Cardiac atrium fibroblast (primary cell): ENCODE results near the gene FKBP5. TPM values are rescaled to one million over a fixed set of nuclear protein-coding genes. Genes with fewer than 3 reads are reported as not detected.

Experiments
- total RNA-seq: library from RNA; depleted of rRNA; stranded (reverse); fragments of >200 nt; gene quantifications from 2 replicates; pipeline ENCODE4 v1.2.3, GENCODE V29; 2015

FKBP5 gene
- total RNA-seq, result 121 and 150 TPM in 2 replicates

DNA sequence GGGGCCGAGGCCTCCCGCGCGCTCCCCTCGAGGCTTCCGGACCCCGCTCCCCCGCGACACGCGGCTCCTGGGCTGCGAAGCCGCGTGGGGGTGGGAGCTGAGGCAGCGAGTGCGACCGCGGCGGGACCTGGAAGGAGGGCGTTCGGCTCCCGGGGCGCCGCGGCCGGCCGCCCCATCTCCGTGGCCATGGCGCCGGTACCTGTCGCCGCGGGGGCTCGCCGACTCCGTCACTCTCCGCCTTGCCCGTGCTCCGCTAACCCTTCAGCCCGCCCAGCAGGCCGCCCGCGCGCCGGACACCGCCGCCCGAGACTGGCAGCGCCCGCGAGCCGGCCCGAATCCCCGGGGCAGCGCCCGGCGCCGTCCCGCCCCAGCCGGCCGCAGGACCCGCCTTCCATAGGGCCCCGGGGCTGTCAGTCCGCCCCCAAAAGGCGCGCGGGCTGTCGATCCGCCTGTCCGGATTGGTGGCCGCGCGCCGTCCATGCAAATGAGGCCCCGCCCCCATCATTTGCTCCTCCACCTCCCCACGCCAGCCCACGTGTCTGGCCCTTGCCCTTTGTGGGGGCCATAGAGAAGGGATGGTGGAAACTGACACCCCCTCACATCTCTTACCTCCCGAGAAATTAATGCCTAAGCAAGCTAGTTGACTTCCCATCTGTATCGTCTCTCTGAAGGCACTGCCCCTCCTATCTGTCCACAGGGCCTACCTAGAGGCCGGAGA, at the start of gene FKBP5:
FKBP5 (minus strand) TSS at position 311 of the 718 bp plus-strand sequence. CDS start 46,091 bp downstream, outside the sequence.

DNA sequence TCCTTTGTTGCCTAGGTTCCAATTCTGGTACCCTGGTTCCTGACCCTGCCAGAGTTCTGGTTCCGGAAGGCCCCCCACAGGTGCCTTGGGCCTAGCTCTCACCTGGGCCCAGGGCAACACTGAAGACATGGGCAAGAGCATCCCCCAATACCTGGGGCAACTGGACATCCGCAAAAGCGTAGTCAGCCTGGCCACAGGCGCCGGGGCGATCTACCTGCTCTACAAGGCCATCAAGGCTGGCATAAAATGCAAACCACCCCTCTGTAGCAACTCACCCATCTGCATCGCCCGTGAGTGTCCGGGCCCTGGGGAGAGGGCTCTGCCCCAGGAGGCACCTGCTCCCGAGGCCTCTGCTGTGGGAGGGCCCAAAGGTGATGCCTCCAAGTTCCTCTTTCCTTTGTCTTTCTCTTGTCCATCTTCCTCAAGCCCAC, 48.3 kb upstream of the FKBP5 start, which contains the start of gene ARMC12:
ARMC12 (plus strand) TSS at position 51 of the 431 bp plus-strand sequence; CDS start at position 128, 77 bp downstream.

Other genes starting within 250 kb of the FKBP5 start
- gene FANCE, start 236.6 kb downstream of the FKBP5 start, total RNA-seq, result 2.6 and 4.3 TPM in 2 replicates
- 1,496 and 1,677 TPM in 2 replicates for gene RPL10A, start 220.5 kb downstream of the FKBP5 start, total RNA-seq
- gene TEAD3, start 191.8 kb downstream of the FKBP5 start, total RNA-seq, result 12.5 and 13.0 TPM in 2 replicates
- gene TULP1, start 176.0 kb downstream of the FKBP5 start, total RNA-seq, result not detected in 2 replicates
- 0.49 TPM in 1 of 2 replicates, not detected in the other for gene ARMC12, start 48.1 kb upstream of the FKBP5 start, total RNA-seq
- not detected in 2 replicates for gene CLPSL2, start 87.7 kb upstream of the FKBP5 start, total RNA-seq
- gene CLPSL1, start 92.1 kb upstream of the FKBP5 start, total RNA-seq, result not detected in 2 replicates
- gene CLPS, start 108.4 kb upstream of the FKBP5 start, total RNA-seq, result not detected in 2 replicates
- not detected in 2 replicates for gene LHFPL5, start 116.4 kb upstream of the FKBP5 start, total RNA-seq
- gene SRPK1, start 232.2 kb upstream of the FKBP5 start, total RNA-seq, result 28.7 and 31.6 TPM in 2 replicates